DND-41 (cell line): ENCODE data around the gene FYB1.

Experiments
- CTCF ChIP-seq: IDR thresholded peaks from 2 replicates; pipeline ENCODE4 v1.5.1; 2012; ENCODE audit warnings: borderline replicate concordance, low read length, moderate library complexity, mild to moderate bottlenecking; ENCODE audit not compliant: poor library complexity, severe bottlenecking; ENCODE audit errors: extremely low read depth
- EZH2 ChIP-seq: IDR thresholded peaks from 3 replicates; pipeline ENCODE4 v1.6.1; 2012; ENCODE audit warnings: borderline replicate concordance, low read depth, mild to moderate bottlenecking, moderate library complexity, low read length, inconsistent platforms; ENCODE audit not compliant: severe bottlenecking

- TF ChIP-seq CTCF: no peak
- TF ChIP-seq EZH2: no peak
These were observed 87.9 kb downstream of the FYB1 start for GRCh38 chr5:39131210-39132127.
